Umbilical cord (tissue), 2 donors: ENCODE measurements around the gene IGSF22. TPM values are rescaled to one million over a fixed set of nuclear protein-coding genes. Genes with fewer than 3 reads are reported as not detected.

Experiments
- DNase-seq: peaks from one replicate; pipeline ENCODE4 v3.0.0-alpha.2; 2015; ENCODE audit warnings: low spot score
- total RNA-seq: library from RNA; depleted of rRNA; stranded (reverse); fragments of >200 nt; gene quantifications from one replicate; pipeline ENCODE4 v1.2.3, GENCODE V29; 2014; ENCODE audit warnings: low replicate concordance; ENCODE audit not compliant: insufficient read depth

IGSF22 gene
- total RNA-seq, 1 donor from 2014 or later: 2.6 TPM

DNA sequence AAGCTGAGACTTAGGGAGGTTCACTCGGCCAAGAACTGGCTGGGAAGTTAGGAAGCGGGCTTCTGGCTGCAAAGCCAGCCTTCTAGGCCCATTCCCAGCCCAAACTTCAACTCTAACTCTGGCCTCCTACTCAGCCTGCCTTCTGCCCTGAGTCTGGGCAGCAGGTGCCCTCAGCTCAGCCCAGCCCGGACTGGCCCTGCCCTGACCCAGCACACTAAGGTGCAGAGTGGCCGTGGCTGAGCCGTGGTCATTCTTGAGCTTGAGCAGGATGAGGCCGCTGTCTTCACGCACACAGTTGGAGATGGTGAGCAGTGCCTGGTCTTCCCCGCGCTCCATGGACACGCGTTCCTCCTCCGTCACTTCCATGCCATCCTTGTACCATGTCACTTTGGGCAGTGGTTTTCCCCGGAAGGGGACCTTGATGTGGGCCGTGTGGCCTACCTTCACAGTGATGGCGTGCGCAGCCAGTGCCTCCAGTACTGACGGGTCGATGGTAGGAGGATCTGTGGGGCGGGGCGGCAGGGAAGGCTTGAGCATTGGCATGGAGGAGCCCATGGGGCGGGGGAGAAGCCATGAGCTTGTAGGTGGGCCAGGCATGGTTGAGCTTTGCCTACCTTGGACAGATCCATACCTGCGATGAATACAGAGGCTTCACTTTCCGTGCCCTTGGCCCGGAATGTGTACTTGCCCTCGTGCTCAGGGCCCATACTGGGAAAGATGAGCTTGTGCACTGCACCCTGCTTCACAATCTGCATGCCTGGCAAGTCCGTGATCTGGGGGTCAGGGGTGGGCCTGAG, 12.1 kb downstream of the IGSF22 start:
- no peak for DNase-seq

DNA sequence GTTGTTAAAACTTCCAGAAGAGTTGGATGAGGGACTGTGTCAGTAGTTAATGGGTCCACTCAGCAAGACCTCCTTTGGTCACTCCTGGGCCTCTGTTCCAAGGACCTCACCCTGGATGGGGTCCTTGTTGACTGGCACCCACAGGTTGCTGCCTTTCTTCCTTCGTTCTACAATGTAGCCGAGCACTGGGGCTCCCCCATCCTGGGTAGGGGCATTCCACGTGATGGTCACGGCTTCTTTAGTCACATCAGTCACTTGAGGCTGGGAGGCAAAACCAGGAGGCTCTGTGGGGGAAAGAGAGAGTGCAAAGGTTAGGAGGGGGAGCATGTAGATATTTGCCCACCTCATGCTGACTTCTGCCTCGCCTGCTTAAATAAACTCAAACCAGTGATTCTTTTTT, 15.4 kb downstream of the IGSF22 start:
- DNase-seq: no peak

DNA sequence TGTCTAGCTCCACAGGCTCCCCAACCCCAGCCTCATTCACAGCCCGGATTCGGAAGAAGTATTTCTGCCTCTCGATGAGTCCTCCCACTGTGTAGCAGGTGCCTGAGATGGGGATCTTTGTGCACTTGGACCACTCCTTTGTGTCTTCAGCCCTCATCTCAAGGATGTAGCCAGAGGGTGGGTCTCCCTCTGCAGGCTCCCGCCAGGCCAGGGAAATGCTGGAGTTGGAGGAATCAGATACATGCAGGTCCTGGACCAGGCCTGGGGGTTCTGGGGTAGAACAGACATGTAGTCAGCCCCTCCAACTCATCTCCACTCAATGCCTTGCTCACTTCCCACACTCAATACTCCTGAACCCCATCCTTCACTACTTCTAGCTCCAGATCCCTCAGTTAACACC, 16.6 kb downstream of the IGSF22 start:
- DNase-seq: no peak

DNA sequence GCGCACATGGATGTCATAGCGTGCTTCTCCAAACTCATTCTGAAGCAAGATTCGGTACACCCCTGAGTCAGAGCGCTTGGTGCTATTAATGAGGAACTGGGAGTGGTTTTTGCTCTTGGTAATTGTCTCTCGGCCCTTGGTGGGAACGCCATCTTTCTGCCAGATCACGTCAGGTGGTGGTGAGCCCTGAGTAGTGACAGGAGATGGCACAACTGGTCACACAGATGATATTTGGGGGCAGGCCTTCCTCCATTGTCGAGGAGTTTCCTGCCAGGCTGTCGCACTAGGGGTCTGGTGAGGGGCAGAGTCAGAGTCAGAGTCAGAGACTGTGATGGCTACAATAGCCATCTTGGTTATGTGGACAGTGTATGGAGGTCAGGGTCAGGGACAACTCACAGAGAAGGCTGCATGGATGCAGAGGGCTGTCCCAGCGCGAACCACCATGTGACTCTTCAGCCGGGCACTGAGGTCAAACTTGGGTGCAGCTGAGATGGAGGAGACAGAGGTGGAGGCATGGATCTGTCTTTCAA, 18.1 kb downstream of the IGSF22 start:
- DNase-seq: no peak

DNA sequence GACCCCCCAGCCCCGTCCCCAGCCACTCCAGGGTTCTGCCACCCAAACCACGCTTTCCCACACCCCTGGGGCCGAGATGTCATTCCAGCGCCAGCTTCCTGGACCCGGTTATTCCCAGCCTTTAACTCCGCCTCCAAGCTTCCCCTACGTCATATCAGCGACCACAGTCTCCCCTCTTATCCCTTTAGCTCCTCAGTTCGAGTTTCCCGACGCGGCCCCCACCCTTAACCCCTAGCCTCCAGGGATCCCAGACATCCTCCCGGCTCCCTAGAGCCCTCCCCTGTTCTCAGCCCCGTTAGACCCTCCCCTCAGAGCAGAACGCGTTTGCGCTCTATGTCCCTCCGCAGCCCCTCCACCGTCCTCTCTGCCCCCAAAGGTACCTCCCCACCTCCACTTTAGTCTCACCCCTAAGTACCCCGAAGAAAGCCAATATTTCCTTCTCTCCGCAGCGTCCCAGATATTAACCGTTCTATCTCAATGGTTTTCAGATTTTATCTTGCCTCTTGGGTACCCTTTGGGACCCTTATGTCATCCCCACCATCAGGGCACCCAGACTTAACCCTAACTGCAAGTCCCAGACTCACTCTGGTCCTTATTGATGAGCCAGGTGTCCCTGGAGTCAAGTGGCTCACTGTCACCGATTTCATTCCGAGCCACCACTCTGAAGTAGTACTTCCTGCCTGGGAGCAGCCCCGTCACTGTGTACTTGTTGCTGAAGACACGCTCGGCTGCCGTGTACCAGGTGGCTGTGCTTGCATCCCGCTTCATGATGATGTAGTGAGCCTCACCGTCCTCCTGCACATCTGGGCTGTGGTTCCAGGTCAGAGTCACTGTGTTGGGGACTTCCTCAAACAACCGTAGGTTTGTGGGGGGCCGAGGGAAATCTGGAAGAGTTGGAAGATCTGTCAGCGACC, 19.4 kb downstream of the IGSF22 start:
- peak; percentile 90 for DNase-seq

DNA sequence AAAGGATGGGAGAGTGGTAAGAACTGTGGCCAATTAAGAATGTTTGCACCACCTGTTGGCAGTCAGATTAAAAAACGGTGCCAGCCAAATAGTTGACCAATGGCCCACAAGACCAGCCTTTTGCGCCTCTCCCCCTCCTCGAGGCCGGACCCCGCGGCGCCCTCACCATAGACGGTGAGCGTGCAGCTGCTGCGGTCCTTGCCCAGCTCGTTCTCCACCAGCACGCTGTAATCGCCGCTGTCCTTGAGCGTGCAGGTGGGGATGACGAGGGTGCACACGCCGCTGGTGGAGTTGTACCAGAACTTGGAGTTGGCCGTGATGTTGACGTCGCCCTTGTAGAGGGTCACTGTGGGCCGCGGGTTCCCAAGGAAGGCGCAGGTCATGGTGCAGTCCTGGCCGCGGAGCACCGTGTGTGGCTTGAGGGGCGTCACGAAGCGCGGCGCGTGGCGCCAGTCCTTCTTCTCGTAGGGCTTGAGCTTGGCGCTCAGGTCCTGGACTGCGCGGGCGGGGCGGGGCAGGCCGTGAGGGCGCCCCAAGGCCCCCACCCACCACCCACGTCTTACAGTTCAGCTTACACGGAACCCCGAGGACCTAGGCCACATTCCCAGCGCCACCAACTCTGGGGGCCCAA, 20.2 kb downstream of the IGSF22 start:
- peak; percentile 44 for DNase-seq

DNA sequence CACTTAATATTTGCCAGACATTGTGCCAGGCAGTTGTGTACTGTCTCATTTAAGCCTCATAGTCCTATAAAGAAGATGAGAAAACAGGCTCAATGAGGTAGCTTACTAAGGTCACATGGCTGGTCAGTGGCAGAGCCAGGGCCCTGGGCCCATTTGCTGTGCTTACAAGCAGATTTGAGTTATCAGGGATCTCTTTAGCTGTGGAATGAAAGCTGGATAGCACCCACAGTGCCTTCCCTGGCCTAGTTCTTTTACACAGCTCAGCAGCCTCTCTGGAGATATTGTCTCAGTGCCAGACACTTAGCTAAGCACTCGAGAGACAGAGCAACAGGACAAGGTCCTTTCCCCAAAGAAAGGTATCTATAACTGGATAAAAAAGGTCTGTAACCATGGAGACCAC, 21.3 kb downstream of the IGSF22 start:
- peak; percentile 78 for DNase-seq

DNA sequence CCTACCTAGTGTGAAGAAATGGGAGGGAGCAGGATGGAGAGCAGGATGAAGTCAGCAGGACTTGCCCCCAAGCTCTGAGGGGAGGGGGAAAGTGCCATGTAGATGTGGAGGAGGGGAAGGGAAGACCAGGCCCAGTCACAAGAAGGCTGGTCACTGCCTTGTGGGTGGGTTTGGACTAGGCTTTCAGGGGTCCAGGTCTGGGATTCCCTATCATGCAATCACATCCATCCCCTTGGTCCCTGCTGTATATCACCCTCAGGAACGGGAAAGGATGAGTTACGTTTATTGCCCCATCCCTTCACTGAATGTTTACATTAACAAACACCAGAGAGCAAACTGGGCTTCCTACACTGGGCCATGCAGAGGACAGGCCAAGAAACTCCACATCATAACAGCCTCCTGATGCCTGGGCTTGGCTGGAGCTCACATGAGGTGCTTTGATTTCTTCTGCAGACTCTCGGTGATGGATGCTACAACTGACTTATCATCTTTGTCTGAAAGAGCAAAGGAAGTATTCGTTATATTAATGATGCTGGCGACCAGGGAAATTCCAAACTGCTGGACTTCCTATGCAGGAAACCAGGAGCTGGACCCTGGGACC, 21.8 kb downstream of the IGSF22 start:
- no peak for DNase-seq

DNA sequence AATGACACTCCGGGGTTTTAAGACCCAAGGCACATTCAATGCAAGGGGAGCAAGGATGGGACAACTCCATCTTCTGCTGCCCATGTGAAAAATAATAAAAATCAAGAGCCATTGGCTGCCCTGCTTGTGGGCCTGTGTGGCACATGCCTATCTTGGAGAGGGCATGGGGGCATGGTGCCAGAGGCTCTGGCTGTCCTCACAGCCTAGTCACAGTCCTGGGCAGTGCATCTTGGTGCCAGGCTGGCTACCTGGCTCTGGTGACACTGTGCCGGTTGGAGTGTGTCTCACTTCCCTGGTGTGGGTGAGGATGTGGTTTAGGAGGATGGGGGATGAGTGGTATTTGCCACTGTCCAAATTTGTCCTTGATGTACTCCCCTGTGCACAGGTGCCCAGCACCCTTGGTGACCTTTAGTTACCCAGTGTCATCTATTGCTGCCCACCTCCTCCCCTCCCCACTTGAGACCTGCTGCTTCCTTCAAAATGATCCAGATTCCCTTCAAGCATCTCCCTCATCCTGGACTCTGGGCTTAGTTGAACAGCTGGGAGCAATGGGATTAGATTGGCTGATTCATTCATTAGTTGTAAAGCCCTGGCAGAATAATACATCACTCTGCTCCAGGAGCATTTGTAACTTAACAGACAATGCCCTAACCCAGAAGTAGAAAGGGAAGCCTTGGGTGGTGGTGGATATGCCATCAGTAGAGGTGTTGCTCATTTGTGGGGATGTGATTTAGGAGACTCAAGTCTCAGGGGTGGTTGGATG, 22.8 kb downstream of the IGSF22 start:
- DNase-seq: no peak

DNA sequence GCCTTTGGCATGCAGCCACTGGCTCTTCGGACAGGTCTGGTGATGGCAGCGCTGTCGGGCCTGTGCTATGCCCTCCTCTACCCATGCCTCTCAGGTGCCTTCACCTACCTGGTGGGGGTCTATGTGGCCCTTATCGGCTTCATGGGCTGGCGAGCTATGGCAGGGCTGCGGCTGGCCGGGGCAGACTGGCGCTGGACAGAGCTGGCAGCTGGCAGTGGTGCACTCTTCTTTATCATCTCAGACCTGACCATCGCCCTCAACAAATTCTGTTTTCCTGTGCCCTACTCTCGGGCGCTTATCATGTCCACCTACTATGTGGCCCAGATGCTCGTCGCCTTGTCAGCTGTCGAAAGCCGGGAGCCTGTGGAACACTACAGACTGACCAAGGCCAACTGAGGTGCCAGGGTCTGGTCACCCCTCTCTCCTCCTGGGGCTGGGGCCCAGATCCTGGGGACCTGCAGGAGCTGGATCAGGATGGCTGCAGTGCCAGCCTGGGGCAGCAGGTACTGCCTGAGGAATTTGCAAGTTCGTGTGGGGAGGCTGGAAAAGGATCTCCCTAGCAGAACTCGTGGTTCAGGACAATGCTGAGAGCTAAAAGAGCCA, 24.3 kb downstream of the IGSF22 start:
- DNase-seq: no peak

DNA sequence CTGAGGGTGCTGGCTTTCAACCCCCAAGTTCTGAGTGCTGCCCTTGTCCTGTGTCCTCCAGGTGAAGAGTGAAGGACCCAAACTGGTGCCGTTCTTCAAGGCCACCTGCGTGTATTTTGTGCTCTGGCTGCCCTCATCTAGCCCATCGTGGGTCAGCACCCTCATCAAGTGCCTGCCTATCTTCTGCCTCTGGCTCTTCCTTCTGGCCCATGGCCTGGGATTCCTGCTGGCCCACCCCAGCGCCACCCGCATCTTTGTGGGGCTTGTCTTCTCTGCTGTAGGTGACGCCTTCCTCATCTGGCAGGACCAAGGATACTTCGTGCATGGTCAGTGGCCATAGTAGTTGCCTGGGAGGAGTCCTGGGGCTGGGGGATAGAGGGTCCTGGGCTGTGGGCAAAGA, 25.1 kb downstream of the IGSF22 start:
- no peak for DNase-seq

DNA sequence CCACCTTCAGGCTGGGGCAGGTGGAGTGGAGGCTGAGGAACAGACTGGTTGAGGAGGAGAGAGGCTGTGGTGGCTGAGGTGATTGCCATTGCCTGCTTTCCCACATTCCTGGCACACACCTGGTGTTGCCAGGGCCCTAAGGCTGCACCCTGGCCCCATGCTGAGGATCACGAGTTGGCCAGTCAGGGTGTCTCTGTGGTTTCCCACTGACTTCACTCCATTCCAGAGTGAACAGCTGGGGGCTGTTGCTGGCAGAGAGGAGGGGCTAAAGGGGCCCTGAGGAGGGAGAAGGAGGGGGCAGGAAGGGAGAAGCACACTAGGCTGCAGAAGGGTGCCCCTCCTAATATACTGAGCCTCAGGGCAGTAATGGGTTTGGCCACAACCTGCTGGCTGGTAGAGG, 25.6 kb downstream of the IGSF22 start:
- DNase-seq: no peak

DNA sequence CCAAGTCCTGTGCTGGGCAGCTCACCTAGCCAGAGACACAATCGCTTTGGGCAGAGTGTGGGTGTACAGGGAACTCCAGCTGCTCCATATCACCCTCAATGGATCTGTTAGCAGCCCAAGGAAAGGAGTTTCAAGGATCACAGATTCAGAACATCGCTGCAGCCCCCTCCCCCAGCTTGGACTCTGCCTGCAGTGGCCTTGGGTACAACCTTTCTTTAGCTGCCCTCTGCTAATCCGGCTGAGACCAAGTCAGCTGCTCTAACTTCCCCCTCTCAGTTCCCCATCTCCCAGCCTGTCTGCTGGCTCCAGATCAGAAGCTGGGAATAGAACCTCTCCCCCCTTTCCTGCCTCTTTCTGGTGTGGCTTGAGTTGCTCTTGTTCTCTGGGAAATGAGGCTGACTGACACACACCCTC, 26.1 kb downstream of the IGSF22 start:
- DNase-seq: peak; percentile 63

DNA sequence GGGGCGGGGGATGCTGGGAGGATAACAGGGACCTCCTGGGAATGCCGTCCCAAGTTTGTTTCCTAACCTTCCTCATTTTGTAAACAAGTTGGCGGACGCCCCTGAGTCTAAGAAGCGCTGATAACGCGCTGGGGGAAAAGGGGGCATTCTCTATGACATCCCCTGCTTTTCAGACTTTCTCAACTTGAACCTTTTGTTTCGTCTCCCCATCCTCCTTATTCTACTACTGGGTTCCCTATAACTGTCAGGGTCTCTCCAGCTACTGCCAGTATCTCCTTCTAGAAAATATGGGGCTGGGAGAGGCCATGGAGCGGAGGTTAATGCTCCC, 26.8 kb downstream of the IGSF22 start:
- DNase-seq: no peak

DNA sequence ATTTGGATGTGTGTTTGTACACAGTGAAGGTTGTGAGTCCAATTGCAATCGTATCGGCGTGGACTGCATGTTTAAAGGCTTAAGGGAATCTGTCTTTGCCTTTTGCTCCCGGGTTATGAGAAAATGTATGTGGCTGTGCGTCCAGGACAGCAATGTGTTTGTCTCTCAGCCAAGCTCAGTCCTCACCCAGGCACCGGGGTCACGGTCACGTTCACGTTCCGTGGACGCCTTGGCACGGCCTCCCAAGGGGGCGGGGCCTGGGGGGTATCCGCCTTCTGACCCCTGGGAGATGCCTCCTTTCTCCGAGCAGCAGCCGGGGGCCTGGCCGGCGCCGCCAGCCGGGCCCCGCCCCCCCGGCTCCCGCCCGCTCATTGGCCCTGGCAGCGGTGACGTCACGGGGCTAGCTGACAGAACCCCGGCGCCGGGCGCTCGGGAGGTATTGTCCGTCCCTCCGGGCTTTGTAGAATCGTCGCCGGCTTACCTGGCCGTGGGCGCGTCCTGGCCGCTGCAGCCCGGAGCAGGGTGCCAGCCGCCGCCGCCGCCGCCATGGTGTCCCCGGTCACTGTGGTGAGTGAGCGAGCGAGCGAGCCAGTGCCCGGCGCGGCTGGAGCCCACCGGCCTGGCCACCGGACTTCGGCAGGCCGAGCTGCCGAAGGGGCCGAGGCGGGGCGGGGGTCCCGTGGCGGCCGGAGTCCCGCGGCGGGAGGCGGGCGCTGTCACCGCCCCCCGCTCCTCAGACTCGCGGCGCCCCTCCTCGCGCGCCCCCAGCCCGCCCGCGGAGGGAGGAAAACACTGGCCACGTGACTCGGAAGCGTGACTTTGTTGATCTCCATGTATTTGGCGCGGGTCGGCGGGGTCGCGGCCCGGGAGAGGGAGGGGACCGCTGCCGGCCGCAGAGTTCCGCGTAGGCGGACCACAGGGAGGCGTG, 27.4 kb downstream of the IGSF22 start, which contains the start of gene TMEM86A:
Gene TMEM86A, plus strand, starts transcription at position 439 of the 928 bp plus-strand sequence. Its CDS starts 108 bp downstream, at position 547.
- DNase-seq: peak; percentile 94

DNA sequence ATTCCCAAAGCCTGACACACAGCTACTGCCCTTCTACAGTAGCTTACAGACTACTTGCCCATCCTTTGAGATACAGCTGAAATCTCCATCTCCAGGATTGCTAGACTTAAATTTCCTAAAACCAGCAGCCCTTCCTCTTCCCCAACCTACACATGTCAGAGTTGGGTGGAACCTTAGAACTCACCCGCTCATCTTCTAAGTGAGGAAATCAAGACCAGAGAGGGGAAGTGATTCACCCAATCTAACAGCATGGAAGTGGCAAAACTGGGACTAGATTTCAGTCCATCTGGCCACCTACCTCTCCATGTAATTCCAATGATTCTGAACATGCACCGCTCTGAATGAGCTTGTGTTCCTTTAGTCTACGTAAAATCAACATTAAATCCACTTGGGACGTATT, 28.4 kb downstream of the IGSF22 start:
- DNase-seq: no peak

DNA sequence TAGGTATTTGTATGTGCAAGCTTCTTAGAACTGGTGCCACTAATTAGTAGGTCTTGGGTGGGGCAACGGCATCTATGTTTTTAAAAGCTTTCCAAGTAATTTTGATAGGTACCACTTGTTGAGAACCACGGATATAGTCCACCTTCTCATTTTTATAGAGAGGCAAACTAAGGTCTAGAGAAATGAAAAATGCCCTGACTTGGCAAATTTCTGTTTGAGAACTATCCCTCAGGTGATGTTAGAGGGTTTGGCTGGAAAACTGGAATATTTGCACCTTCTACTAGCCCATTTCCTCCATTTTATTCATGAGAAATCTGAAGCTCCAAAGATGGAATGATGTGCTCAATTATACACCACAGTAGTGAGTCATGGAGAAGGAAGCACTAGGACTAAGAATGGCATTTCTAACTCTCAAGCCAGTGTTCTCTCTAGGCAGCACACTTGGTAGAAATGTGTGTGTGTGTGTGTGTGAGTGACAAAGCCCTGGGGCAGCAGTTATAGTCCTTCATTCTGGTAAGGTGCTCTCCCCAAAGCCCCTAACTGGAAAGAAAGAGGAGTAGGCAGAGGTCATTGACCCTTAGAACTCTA, 29.3 kb downstream of the IGSF22 start:
- DNase-seq: no peak

DNA sequence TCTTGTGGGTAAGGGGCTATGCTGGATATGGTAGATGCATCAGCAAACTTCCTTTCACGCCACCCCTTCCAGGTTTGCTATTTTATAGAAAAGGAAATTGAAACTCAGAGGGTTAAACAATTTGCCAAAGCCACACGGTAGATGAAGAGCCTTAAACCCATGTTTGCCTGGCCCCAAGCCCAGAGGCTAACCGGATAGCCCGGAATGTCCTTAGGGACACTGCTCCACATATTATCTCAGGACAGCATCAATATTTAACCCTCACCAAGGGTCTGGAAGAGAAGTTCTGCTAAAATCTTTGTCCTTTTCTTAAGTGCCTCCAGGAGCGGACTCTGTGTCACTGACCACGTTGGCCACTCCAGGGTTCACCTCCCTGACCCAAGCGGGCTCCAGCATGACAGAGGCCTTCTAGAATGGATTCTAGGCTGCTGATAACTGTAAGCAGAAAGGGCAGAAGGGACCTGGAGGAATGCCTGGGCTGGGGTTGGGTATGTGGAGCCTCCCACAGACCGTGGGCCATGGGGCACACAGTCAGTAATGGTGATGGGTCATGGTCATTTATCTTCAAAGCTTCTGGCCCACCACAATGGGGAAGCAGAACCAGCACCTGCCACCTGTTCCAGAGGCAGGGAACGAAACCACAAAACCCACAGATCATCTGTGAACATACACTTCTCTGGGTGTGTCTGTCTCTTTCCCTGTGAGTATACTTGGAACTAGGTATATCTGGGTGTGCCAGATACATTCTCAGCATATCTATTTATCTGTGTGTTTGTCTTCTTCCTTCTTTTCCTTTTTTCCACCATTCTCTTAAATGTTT, 32.8 kb downstream of the IGSF22 start:
- no peak for DNase-seq
